PC-3 (cell line): ENCODE data around the gene KAZN.

Experiments
- CTCF ChIP-seq: fragments of 300-600 bp; sonication (generic); conservative IDR thresholded peaks from 2 replicates; pipeline ENCODE4 v1.5.1; 2017; ENCODE audit warnings: antibody characterized with exemption, low read depth, mild to moderate bottlenecking, low read length
- EZH2 ChIP-seq: fragments of 300-600 bp; sonication (generic); IDR thresholded peaks from one replicate; pipeline ENCODE4 v1.6.1; 2017; ENCODE audit warnings: antibody characterized with exemption, mild to moderate bottlenecking, low read length; ENCODE audit not compliant: unreplicated experiment
- EZH2phosphoT487 ChIP-seq: fragments of 300-600 bp; sonication (generic); IDR thresholded peaks from 2 replicates; pipeline ENCODE4 v1.6.1; 2018; ENCODE audit warnings: mild to moderate bottlenecking, antibody characterized with exemption, low read length, borderline replicate concordance

- TF ChIP-seq CTCF (no peak), EZH2 (no peak), EZH2phosphoT487 (no peak)
Observed at GRCh38 chr1:14693949-14694348, 95.5 kb downstream of the KAZN start.
